Spleen (tissue), 11 donors: ENCODE data around the gene DNAJB13. TPM values are rescaled to one million over a fixed set of nuclear protein-coding genes. Genes with fewer than 3 reads are reported as not detected.
A peak's percentile ranks its signal among the peaks of the same experiment; 100 is the strongest.
"Not testable (repeated sequence)": the region's sequence is repeated elsewhere in the genome, so short reads cannot be mapped to it uniquely, and the experiment has no call there.

Experiments
- DNase-seq: peaks from one replicate; pipeline ENCODE4 v3.0.0-alpha.2; 2020
- H3K27ac ChIP-seq, 8 donors: fragments of 200-600 bp; sonication (generic) in 7 of 8; 1 replicate in 4 of 8; 2 replicates in 4 of 8; pipeline versions ENCODE4 v1.5.0 to v1.8.0; 2016 to 2021; ENCODE audit warnings: inconsistent platforms in 4 of 8, mild to moderate bottlenecking in 4 of 8, moderate library complexity in 1 of 8
- H3K27me3 ChIP-seq, 7 donors: fragments of 200-600 bp; sonication (generic) in 6 of 7; replicated peaks in 1 of 7; 1 replicate in 4 of 7; 2 replicates in 3 of 7; pipeline versions ENCODE4 v1.5.0 to v1.8.0; 2016 to 2021; ENCODE audit warnings: inconsistent platforms in 3 of 7, mild to moderate bottlenecking in 1 of 7
- H3K36me3 ChIP-seq, 6 donors: fragments of 200-600 bp; sonication (generic) in 5 of 6; 1 replicate in 4 of 6; 2 replicates in 2 of 6; pipeline versions ENCODE4 v1.5.0 to v1.8.0; 2016 to 2021; ENCODE audit warnings: inconsistent platforms in 2 of 6
- H3K4me1 ChIP-seq, 6 donors: fragments of 200-600 bp; sonication (generic) in 5 of 6; 1 replicate in 3 of 6; 2 replicates in 3 of 6; pipeline versions ENCODE4 v1.5.0 to v1.8.0; 2016 to 2021; ENCODE audit warnings: inconsistent platforms in 3 of 6
- H3K4me3 ChIP-seq, 8 donors: fragments of 200-600 bp; sonication (generic) in 7 of 8; 1 replicate in 4 of 8; 2 replicates in 4 of 8; pipeline versions ENCODE4 v1.5.0 to v1.8.0; 2016 to 2021; ENCODE audit warnings: inconsistent platforms in 4 of 8, mild to moderate bottlenecking in 4 of 8, moderate library complexity in 2 of 8
- H3K9me3 ChIP-seq, 8 donors: fragments of 200-600 bp; sonication (generic) in 7 of 8; 1 replicate in 4 of 8; 2 replicates in 4 of 8; pipeline versions ENCODE4 v1.5.0 to v1.8.0; 2016 to 2021; ENCODE audit warnings: inconsistent platforms in 4 of 8
- POLR2A ChIP-seq, 3 donors: fragments of 450-650 bp; IDR thresholded peaks; one replicate each; pipeline ENCODE4 v1.5.1; 2017; ENCODE audit warnings: antibody characterized with exemption in 3 of 3, mild to moderate bottlenecking in 1 of 3
- POLR2AphosphoS5 ChIP-seq, 3 donors: sonication (generic); formaldehyde crosslinking; IDR thresholded peaks; one replicate each; pipeline ENCODE4 v1.5.1; 2017; ENCODE audit warnings: antibody characterized with exemption in 3 of 3
- WGBS, 5 donors: extraction: QIAGEN DNeasy Blood & Tissue Kit in 3 of 5; methylation state at CpG; one replicate each; pipeline versions ENCODE4 v1.1.5 to v1.1.7; 2013 to 2018; 5-methylcytosine and 5-hydroxymethylcytosine counted together
- intact Hi-C: fragments of 100-400 bp; cut with DNase I; formaldehyde crosslinking; loops from one replicate; pipeline ENCODE4 v1.15.0; 2023; ENCODE audit warnings: low total_unique reads
- polyA plus RNA-seq, 3 donors: library from polyadenylated mRNA; stranded (reverse); fragments of 200-250 nt; gene quantifications; one replicate each; pipeline ENCODE4 v1.2.1, GENCODE V29; 2013
- total RNA-seq, 7 donors: library from RNA; depleted of rRNA in 3 of 7; stranded (reverse); fragments of >200 nt in 3 of 7; fragmentation: NEBNext Ultra II Directional in 4 of 7; extraction: Animal tissue kit (Norgen Biotek cat#: 25700) in 4 of 7; gene quantifications; one replicate each; pipeline versions ENCODE4 v1.1.0 to v1.2.1, GENCODE V29; 2016 to 2021
- TF ChIP-seq, protein P1 (sequence below), 11 experiments: fragments of 200-600 bp in 7 of 11; fragments of 450-650 bp in 4 of 11; sonication (generic) in 4 of 11; IDR thresholded peaks in 8 of 11; conservative IDR thresholded peaks in 3 of 11; 1 replicate in 7 of 11; 2 replicates in 4 of 11; pipeline versions ENCODE4 v1.4.0 to v1.8.0; 2016 to 2021; ENCODE audit warnings: antibody characterized with exemption in 11 of 11, inconsistent platforms in 4 of 11, mild to moderate bottlenecking in 1 of 11
- donor health status: healthy with polysubstance abuse.
- donor health status: DM: no; HTN: no; CAD: no; lungs with moderate emphysema.
- donor health status: DM: no; HTN: no; CAD: no.
- donor health status: Bipolar disorder and iron deficiency.
- donor health status: healthy.
- donor health status: DM: no; HTN: no; CAD: no.
- donor health status: DM: yes; HTN: yes; CAD: no.

Gene DNAJB13
- total and polyA plus RNA-seq, 10 donors: 0.04 to 0.32 (median 0.06) TPM; not detected in 7

DNA sequence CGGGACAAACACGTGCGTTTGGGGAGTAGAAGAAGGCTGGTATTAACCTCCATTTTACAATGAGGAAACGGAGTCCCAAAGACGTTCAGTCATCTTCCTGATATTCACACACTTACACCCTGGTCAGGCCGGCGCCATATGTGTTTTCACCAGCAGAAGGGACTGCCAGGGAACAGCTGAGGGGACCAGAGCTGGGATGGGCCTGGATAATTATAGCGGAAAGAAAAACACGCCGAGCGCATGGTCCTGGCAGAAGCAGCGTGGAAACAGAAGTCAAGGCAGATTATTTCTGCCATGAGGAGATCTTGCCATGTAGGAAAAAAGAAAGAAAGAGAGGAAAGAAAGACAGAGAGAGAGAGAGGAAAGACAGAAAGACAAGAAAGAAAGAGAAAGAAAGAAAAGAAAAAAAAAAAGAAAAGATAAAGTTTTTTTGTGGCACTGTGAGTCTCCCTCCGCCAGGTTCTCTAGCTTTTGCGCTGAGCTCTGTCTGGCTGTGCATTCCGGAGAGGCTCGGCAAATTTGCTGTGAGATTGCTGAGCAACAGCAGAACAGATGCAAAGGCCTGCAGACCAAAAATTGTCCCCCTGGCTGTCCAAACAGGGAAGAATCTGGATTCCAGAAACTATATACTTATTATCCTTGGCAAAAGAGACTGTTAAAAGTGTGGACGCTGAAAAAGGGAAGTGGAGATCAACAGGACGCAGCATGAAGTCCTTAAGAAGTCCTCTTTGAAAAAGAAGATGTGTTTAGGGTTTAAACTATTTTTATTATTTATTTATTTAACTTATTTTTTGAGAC is 33.1 kb downstream of the DNAJB13 start:
- Histone ChIP-seq H3K4me1 (peaks cover 28 to 64% (median 45%) of the 10 kb centered on the region in 6 donors), H3K27ac (peak overlapping the region; percentile 93 to 97 (median 95)), H3K4me3 (peak overlapping the region; percentile 57 to 89 (median 82)), H3K27me3 (no peaks in the 10 kb centered on the region), H3K36me3 (peaks cover 0 to 24% (median 2%) of the 10 kb centered on the region in 6 donors), H3K9me3 (no peaks in the 10 kb centered on the region)
- intact Hi-C loops: no loop called here
- WGBS, 5 donors: 52 to 58% (median 55%) methylated on average over 18 of the region's 18 CpGs
- peak; percentile 49 for DNase-seq
- TF ChIP-seq, protein P1, sequence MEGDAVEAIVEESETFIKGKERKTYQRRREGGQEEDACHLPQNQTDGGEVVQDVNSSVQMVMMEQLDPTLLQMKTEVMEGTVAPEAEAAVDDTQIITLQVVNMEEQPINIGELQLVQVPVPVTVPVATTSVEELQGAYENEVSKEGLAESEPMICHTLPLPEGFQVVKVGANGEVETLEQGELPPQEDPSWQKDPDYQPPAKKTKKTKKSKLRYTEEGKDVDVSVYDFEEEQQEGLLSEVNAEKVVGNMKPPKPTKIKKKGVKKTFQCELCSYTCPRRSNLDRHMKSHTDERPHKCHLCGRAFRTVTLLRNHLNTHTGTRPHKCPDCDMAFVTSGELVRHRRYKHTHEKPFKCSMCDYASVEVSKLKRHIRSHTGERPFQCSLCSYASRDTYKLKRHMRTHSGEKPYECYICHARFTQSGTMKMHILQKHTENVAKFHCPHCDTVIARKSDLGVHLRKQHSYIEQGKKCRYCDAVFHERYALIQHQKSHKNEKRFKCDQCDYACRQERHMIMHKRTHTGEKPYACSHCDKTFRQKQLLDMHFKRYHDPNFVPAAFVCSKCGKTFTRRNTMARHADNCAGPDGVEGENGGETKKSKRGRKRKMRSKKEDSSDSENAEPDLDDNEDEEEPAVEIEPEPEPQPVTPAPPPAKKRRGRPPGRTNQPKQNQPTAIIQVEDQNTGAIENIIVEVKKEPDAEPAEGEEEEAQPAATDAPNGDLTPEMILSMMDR (IDR thresholded peaks at IDR 0.05 in 8 of 11, conservative IDR thresholded peaks at IDR 0.05 in 3 of 11): no peak
- no peak for TF ChIP-seq POLR2A (IDR thresholded peaks at IDR 0.05)
- TF ChIP-seq POLR2AphosphoS5 (IDR thresholded peaks at IDR 0.05): no peak

- H3K9me3 ChIP-seq, H3K4me3 ChIP-seq, H3K36me3 ChIP-seq, H3K27ac ChIP-seq, H3K27me3 ChIP-seq, intact Hi-C loops: not testable (repeated sequence)
- peak; percentile 54 for DNase-seq
- 90 to 96% (median 94%) methylated on average over 4 of the region's 4 CpGs for WGBS, 5 donors
- peaks cover 14 to 47% (median 28%) of the 10 kb centered on the region in 6 donors for H3K4me1 ChIP-seq
Measured at GRCh38 chr11:73985661-73986060, 34.8 kb downstream of the DNAJB13 start.

GRCh38 chr11:73988227-73988626 is 37.4 kb downstream of the DNAJB13 start:
- TF ChIP-seq POLR2AphosphoS5 (IDR thresholded peaks at IDR 0.05): no peak
- TF ChIP-seq, protein P1 (IDR thresholded peaks at IDR 0.05 in 8 of 11, conservative IDR thresholded peaks at IDR 0.05 in 3 of 11): no peak
- TF ChIP-seq POLR2A (IDR thresholded peaks at IDR 0.05): no peak
- H3K27ac ChIP-seq: no peak overlapping the region
- H3K4me1 ChIP-seq: peaks cover 8 to 48% (median 29%) of the 10 kb centered on the region in 6 donors
- no peaks in the 10 kb centered on the region for H3K27me3 ChIP-seq
- peak; percentile 20 for DNase-seq
- intact Hi-C loops: no loop called here
- H3K4me3 ChIP-seq: no peak overlapping the region
- H3K36me3 ChIP-seq: no peaks in the 10 kb centered on the region
- WGBS, 5 donors: 89 to 95% (median 92%) methylated on average over 7 of the region's 7 CpGs
- H3K9me3 ChIP-seq: no peaks in the 10 kb centered on the region

- no peaks in the 10 kb centered on the region for H3K36me3 ChIP-seq
- no peak overlapping the region for H3K27ac ChIP-seq
- 91 to 96% (median 93%) methylated on average over 6 of the region's 6 CpGs for WGBS, 5 donors
- H3K4me3 ChIP-seq: no peak overlapping the region
- intact Hi-C loops: no loop called here
- H3K4me1 ChIP-seq: peaks cover 3 to 48% (median 24%) of the 10 kb centered on the region in 6 donors
- TF ChIP-seq POLR2AphosphoS5 (IDR thresholded peaks at IDR 0.05) (no peak), POLR2A (IDR thresholded peaks at IDR 0.05) (no peak)
- TF ChIP-seq, protein P1 (IDR thresholded peaks at IDR 0.05 in 8 of 11, conservative IDR thresholded peaks at IDR 0.05 in 3 of 11): no peak
- H3K27me3 ChIP-seq: no peaks in the 10 kb centered on the region
- no peaks in the 10 kb centered on the region for H3K9me3 ChIP-seq
- no peak for DNase-seq
Measured at GRCh38 chr11:73989156-73989555, 38.3 kb downstream of the DNAJB13 start.
